ENCODE data around the gene OSBP. TPM values are rescaled to one million over a fixed set of nuclear protein-coding genes. Genes with fewer than 3 reads are reported as not detected.

The OSBP gene
- total RNA-seq, 4 donors from 2014 or later: 27.4 to 45.2 (median 34.9) TPM

GRCh38 chr11:59582006-59582405 is 33.6 kb downstream of the OSBP start:
- ATAC-seq: no peak
- DNase-seq: no peak
- TF ChIP-seq POLR2A (IDR thresholded peaks at IDR 0.05) (no peak), CTCF (IDR thresholded peaks at IDR 0.05 in 4 of 5, conservative IDR thresholded peaks at IDR 0.05 in 1 of 5) (no peak)
- Histone ChIP-seq H3K27ac (peak overlapping the region in 1 of 4 donors; percentile 18), H3K9me3 (no peaks in the 10 kb centered on the region), H3K36me3 (peaks cover 0 to 79% of the 10 kb centered on the region in 2 donors), H3K27me3 (no peaks in the 10 kb centered on the region), H3K4me3 (no peak overlapping the region), H3K4me1 (no peaks in the 10 kb centered on the region)
- in situ Hi-C loops (cut with MboI; ENCODE audit: low sequenced_read_pairs in 4 of 4) (no loop called here), intact Hi-C loops (cut with DNase I; ENCODE audit: low total_unique reads) (no loop called here)

DNA sequence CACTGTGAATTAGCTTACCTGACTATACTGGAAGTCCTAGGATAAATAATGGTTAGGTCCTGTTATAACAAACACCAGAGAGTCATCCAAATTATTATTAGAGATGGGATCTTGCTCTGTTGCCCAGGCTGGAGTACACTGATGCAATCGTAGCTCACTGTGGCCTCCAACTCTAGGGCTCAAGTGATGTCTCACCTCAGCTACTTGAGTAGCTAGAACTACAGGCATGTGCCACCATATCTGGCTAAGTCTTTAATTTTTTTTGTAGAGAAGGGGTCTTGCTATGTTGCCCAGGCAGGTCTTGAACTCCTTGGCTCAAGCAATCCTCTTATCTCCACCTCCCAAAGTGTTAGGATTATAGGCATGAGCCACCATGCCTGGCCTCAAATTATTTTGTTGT is 37.2 kb downstream of the OSBP start:
- TF ChIP-seq CTCF (IDR thresholded peaks at IDR 0.05 in 4 of 5, conservative IDR thresholded peaks at IDR 0.05 in 1 of 5) (no peak), POLR2A (IDR thresholded peaks at IDR 0.05) (no peak)
- in situ Hi-C loops (cut with MboI; ENCODE audit: low sequenced_read_pairs in 4 of 4): no loop called here
- Histone ChIP-seq H3K4me1 (peaks cover 0 to 3% of the 10 kb centered on the region in 2 donors), H3K27me3 (no peaks in the 10 kb centered on the region), H3K9me3 (no peaks in the 10 kb centered on the region), H3K36me3 (peaks cover 2 to 90% of the 10 kb centered on the region in 2 donors), H3K4me3 (no peak overlapping the region), H3K27ac (peak overlapping the region in 1 of 4 donors; percentile 2)
- no peak for ATAC-seq
- no peak for DNase-seq
- intact Hi-C loops (cut with DNase I; ENCODE audit: low total_unique reads): no loop called here

DNA sequence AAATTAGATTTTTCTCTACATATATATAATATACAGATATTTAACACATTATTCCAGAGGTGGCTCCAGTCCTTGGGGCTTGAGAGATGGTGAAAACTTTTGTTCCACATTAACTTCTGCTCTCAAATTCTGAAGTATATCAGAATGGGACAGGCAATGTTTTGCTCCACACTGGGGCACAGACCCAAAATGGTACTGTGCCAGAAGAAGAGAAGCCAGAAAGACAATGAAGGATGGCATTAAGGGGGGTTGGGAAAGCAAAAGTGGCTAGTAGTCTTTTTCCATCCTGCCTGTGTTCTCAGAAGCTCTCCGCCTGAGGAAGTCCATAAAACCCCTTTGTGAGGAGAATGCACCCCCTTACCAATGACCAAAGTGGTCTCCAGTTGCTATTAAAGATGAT is 40.1 kb downstream of the OSBP start:
- no peak overlapping the region for H3K4me3 ChIP-seq
- intact Hi-C loops (cut with DNase I; ENCODE audit: low total_unique reads) (no loop called here), in situ Hi-C loops (cut with MboI; ENCODE audit: low sequenced_read_pairs in 4 of 4) (no loop called here)
- ATAC-seq: no peak
- TF ChIP-seq CTCF (IDR thresholded peaks at IDR 0.05 in 4 of 5, conservative IDR thresholded peaks at IDR 0.05 in 1 of 5) (no peak), POLR2A (IDR thresholded peaks at IDR 0.05) (no peak)
- H3K27me3 ChIP-seq: no peaks in the 10 kb centered on the region
- peak overlapping the region in 1 of 4 donors; percentile 64 for H3K27ac ChIP-seq
- H3K4me1 ChIP-seq: peaks cover 0 to 3% of the 10 kb centered on the region in 2 donors
- peaks cover 2 to 63% of the 10 kb centered on the region in 2 donors for H3K36me3 ChIP-seq
- no peak for DNase-seq
- H3K9me3 ChIP-seq: no peaks in the 10 kb centered on the region

- Histone ChIP-seq H3K9me3 (no peaks in the 10 kb centered on the region), H3K4me3 (no peak overlapping the region), H3K27me3 (no peaks in the 10 kb centered on the region), H3K27ac (peak overlapping the region; percentile 37 to 64 (median 53)), H3K36me3 (peaks cover 2 to 58% of the 10 kb centered on the region in 2 donors), H3K4me1 (peaks cover 0 to 3% of the 10 kb centered on the region in 2 donors)
- ATAC-seq (no peak), DNase-seq (no peak)
- TF ChIP-seq POLR2A (IDR thresholded peaks at IDR 0.05) (no peak), CTCF (IDR thresholded peaks at IDR 0.05 in 4 of 5, conservative IDR thresholded peaks at IDR 0.05 in 1 of 5) (no peak)
- in situ Hi-C loops (cut with MboI; ENCODE audit: low sequenced_read_pairs in 4 of 4): no loop called here
- intact Hi-C loops (cut with DNase I; ENCODE audit: low total_unique reads): no loop called here
These were observed 40.6 kb downstream of the OSBP start for GRCh38 chr11:59574932-59575502.

GRCh38 chr11:59574467-59574866 is 41.1 kb downstream of the OSBP start:
- Histone ChIP-seq H3K4me3 (no peak overlapping the region), H3K9me3 (no peaks in the 10 kb centered on the region), H3K27me3 (no peaks in the 10 kb centered on the region), H3K36me3 (peaks cover 2 to 52% of the 10 kb centered on the region in 2 donors), H3K27ac (peak overlapping the region; percentile 37 to 64 (median 53)), H3K4me1 (peaks cover 0 to 3% of the 10 kb centered on the region in 2 donors)
- ATAC-seq (no peak), DNase-seq (no peak)
- intact Hi-C loops (cut with DNase I; ENCODE audit: low total_unique reads): no loop called here
- no peak for TF ChIP-seq POLR2A (IDR thresholded peaks at IDR 0.05)
- TF ChIP-seq CTCF (IDR thresholded peaks at IDR 0.05 in 4 of 5, conservative IDR thresholded peaks at IDR 0.05 in 1 of 5): no peak
- in situ Hi-C loops (cut with MboI; ENCODE audit: low sequenced_read_pairs in 4 of 4): no loop called here
